Endodermal cell (in vitro differentiated cells): Measurements from ENCODE around the gene ABCA2. TPM values are rescaled to one million over a fixed set of nuclear protein-coding genes. Genes with fewer than 3 reads are reported as not detected.
A peak's percentile ranks its signal among the peaks of the same experiment; 100 is the strongest.
"Not testable (repeated sequence)": the region's sequence is repeated elsewhere in the genome, so short reads cannot be mapped to it uniquely, and the experiment has no call there.

Source experiments
- DNase-seq: peaks from one replicate; pipeline ENCODE4 v3.0.0-alpha.2; 2017
- H3K27ac ChIP-seq: 2 replicates; pipeline ENCODE4 v1.5.1; 2013; ENCODE audit warnings: mild to moderate bottlenecking, low read depth, low read length, moderate library complexity
- H3K27me3 ChIP-seq: 2 replicates; pipeline ENCODE4 v1.6.1; 2013; ENCODE audit warnings: mild to moderate bottlenecking, low read length, moderate library complexity; ENCODE audit not compliant: insufficient read depth, control insufficient read depth, poor library complexity, severe bottlenecking
- H3K36me3 ChIP-seq: 2 replicates; pipeline ENCODE4 v1.7.0; 2013; ENCODE audit warnings: mild to moderate bottlenecking, low read length, moderate library complexity; ENCODE audit not compliant: control insufficient read depth, insufficient read depth
- H3K4me1 ChIP-seq: one replicate; pipeline ENCODE4 v1.7.0; 2013; ENCODE audit warnings: low read length; ENCODE audit not compliant: control insufficient read depth, insufficient read depth
- H3K4me3 ChIP-seq: 2 replicates; pipeline ENCODE4 v1.5.1; 2013; ENCODE audit warnings: mild to moderate bottlenecking, low read length, moderate library complexity
- H3K9ac ChIP-seq: 2 replicates; pipeline ENCODE4 v1.6.1; 2013; ENCODE audit warnings: mild to moderate bottlenecking, low read length, moderate library complexity; ENCODE audit not compliant: poor library complexity, severe bottlenecking; ENCODE audit errors: extremely low read depth
- H3K9me3 ChIP-seq: 2 replicates; pipeline ENCODE4 v1.6.1; 2013; ENCODE audit warnings: mild to moderate bottlenecking, low read length, moderate library complexity; ENCODE audit not compliant: control insufficient read depth
- H3K27ac Mint-ChIP-seq: 2 replicates; pipeline ENCODE4 v1.8.0; 2020; ENCODE audit warnings: mixed read lengths
- H3K27me3 Mint-ChIP-seq: 2 replicates; pipeline ENCODE4 v1.8.0; 2021; ENCODE audit warnings: mild to moderate bottlenecking, mixed read lengths; ENCODE audit not compliant: insufficient read depth
- H3K36me3 Mint-ChIP-seq: 2 replicates; pipeline ENCODE4 v1.8.0; 2020; ENCODE audit warnings: low read depth, mixed read lengths
- H3K4me1 Mint-ChIP-seq: 2 replicates; pipeline ENCODE4 v1.8.0; 2020; ENCODE audit warnings: mixed read lengths
- H3K4me3 Mint-ChIP-seq: 2 replicates; pipeline ENCODE4 v1.8.0; 2020; ENCODE audit warnings: mild to moderate bottlenecking, moderate library complexity, mixed read lengths
- H3K9me3 Mint-ChIP-seq: 2 replicates; pipeline ENCODE4 v1.8.0; 2020; ENCODE audit warnings: mild to moderate bottlenecking, mixed read lengths
- WGBS, 2 experiments: methylation state at CpG; one replicate each; pipeline versions ENCODE4 v1.1.5 to v1.1.7; 2013; ENCODE audit warnings: missing lambda C conversion rate in 2 of 2, mixed read lengths in 1 of 2; ENCODE audit not compliant: insufficient coverage in 1 of 2, insufficient read length in 1 of 2; 5-methylcytosine and 5-hydroxymethylcytosine counted together
- total RNA-seq, 2 donors: library from RNA; stranded (reverse); fragmentation: NEBNext Ultra II Directional in 1 of 2; extraction: Animal tissue kit (Norgen Biotek cat#: 25700) in 1 of 2; gene quantifications; 2 replicates in 1 of 2; 3 replicates in 1 of 2; pipeline ENCODE4 v1.2.1, GENCODE V29; 2021
- TF ChIP-seq, protein P1 (sequence below): fragments of 200-600 bp; sonication (generic); conservative IDR thresholded peaks from 2 replicates; pipeline ENCODE4 v1.5.0; 2021; ENCODE audit warnings: antibody characterized with exemption, mild to moderate bottlenecking

ABCA2 gene
- total RNA-seq, 2 donors from 2014 or later, result 21.5 to 30.0 TPM

DNA sequence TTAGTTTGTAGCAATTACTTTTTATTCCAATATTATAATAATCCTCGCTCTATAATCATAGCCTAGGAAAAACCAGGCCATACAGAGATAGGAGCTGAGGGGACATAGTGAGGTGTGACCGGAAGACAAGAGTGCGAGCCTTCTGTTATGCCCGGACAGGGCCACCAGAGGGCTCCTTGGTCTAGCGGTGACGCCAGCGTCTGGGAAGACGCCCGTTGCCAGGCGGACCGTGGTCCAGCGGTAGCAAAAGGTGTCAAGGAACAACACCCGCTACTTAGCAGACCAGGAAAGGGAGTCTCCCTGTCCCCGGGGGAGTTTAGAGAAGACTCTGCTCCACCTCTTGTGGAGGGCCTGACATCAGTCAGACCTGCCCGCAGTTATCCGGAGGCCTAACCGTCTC lies 23.8 kb downstream of the ABCA2 start:
- not testable (repeated sequence) for H3K27ac ChIP-seq, H3K27me3 ChIP-seq, H3K4me3 Mint-ChIP-seq, H3K4me1 ChIP-seq, H3K36me3 Mint-ChIP-seq, H3K36me3 ChIP-seq, H3K27ac Mint-ChIP-seq, H3K9ac ChIP-seq, H3K4me3 ChIP-seq, H3K9me3 ChIP-seq, H3K4me1 Mint-ChIP-seq, H3K27me3 Mint-ChIP-seq, DNase-seq
- TF ChIP-seq, protein P1, sequence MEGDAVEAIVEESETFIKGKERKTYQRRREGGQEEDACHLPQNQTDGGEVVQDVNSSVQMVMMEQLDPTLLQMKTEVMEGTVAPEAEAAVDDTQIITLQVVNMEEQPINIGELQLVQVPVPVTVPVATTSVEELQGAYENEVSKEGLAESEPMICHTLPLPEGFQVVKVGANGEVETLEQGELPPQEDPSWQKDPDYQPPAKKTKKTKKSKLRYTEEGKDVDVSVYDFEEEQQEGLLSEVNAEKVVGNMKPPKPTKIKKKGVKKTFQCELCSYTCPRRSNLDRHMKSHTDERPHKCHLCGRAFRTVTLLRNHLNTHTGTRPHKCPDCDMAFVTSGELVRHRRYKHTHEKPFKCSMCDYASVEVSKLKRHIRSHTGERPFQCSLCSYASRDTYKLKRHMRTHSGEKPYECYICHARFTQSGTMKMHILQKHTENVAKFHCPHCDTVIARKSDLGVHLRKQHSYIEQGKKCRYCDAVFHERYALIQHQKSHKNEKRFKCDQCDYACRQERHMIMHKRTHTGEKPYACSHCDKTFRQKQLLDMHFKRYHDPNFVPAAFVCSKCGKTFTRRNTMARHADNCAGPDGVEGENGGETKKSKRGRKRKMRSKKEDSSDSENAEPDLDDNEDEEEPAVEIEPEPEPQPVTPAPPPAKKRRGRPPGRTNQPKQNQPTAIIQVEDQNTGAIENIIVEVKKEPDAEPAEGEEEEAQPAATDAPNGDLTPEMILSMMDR, result peak; percentile 70
- 39 to 53% methylated on average over 11 to 16 of the region's 17 CpGs for WGBS, 2 experiments
- H3K9me3 Mint-ChIP-seq, result peaks cover 19% of the 10 kb centered on the region

DNA sequence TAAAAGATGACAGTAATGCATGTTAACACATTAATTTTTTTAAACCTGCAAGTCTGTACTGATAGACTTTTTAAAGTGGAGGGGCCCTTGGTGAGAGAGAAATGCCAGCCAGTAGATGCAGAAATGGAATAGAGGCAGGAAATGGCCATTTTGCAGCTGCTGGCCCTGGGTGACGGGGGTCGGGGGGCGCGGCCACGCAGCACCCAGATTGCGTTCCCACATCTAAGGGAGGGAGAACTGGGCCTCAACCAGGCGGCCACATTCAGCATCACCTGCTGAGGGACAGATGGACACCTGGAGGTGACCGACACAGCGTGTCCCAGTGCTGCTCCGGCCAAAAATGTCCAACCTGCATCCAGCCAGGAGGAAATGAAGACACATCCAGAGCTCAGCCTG lies 25.4 kb downstream of the ABCA2 start:
- Mint-ChIP-seq H3K4me1 (no peaks in the 10 kb centered on the region), H3K27ac (no peak overlapping the region), H3K36me3 (no peaks in the 10 kb centered on the region), H3K4me3 (no peak overlapping the region), H3K9me3 (peaks cover 19% of the 10 kb centered on the region), H3K27me3 (peaks cover 9% of the 10 kb centered on the region)
- Histone ChIP-seq H3K9me3 (no peaks in the 10 kb centered on the region), H3K27me3 (no peaks in the 10 kb centered on the region), H3K4me1 (no peaks in the 10 kb centered on the region), H3K27ac (no peak overlapping the region), H3K9ac (no peak overlapping the region), H3K36me3 (no peaks in the 10 kb centered on the region), H3K4me3 (no peak overlapping the region)
- DNase-seq, result no peak
- TF ChIP-seq, protein P1, result no peak
- WGBS, 2 experiments, result 92 to 94% methylated on average over 10 of the region's 10 CpGs

DNA sequence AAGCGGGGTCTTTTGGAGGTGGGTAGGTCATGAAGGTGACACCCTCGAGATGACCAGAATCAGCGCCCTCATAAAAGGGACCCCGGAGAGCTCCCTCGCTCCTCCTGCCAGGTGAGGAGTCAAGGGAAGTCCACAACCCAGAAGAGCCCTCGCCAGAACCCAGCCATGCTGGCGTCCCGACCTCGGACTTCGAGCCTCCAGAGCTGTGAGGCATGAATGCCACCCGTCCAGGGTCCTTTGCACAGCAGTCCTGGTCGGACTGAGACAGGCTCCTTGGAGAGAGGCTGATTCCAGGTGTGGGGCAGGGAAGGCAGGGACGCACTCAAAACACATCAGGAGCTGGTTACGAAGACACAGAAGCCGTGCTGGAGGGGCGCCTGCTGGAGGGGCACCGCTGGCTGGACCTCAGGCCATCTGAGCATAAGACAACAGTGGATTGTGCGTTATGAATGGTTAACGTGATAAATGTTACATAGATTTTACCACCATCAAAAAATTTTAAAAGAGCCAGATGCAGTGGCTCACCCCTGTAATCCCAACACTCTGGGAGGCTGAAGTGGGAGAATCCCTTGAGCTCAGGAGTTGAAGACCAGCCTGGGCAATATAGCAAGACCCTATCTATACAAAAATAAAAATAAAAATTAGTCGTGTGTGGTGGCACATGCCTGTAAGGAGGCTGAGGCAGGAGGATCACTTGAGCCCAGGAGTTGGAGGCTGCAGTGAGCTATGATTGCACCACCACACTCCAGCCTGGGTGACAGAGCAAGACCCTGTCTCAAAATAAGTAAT lies 26.0 kb downstream of the ABCA2 start:
- H3K27me3 ChIP-seq, result no peaks in the 10 kb centered on the region
- 91 to 96% methylated on average over 14 to 20 of the region's 20 CpGs for WGBS, 2 experiments

More for the DNA sequence above, 26.0 kb downstream of the ABCA2 start:
- Mint-ChIP-seq H3K4me3 (no peak overlapping the region), H3K9me3 (peaks cover 19% of the 10 kb centered on the region), H3K4me1 (no peaks in the 10 kb centered on the region), H3K36me3 (no peaks in the 10 kb centered on the region), H3K27me3 (peaks cover 9% of the 10 kb centered on the region), H3K27ac (no peak overlapping the region)
- Histone ChIP-seq H3K36me3 (no peaks in the 10 kb centered on the region), H3K27ac (no peak overlapping the region), H3K4me1 (no peaks in the 10 kb centered on the region), H3K9me3 (no peaks in the 10 kb centered on the region), H3K4me3 (no peak overlapping the region), H3K9ac (no peak overlapping the region)
- DNase-seq, result no peak
- TF ChIP-seq, protein P1, result no peak
